WTC11 (cell line): ENCODE measurements around the gene EPN3. TPM values are rescaled to one million over a fixed set of nuclear protein-coding genes. Genes with fewer than 3 reads are reported as not detected.

ENCODE experiments used
- ATAC-seq: fragments of 200-7000 bp; cut with Tn5 transposase; 2 replicates; pipeline ENCODE4 v1.10.0; 2021; ENCODE audit warnings: mild to moderate bottlenecking, moderate library complexity
- CTCF ChIA-PET: fragments of 300-600 bp; sonication (Branson Sonifier 250); formaldehyde crosslinking; loops from one replicate; lab custom pipeline; 2021; ENCODE audit warnings: antibody characterized with exemption; lab: Charles Lee
- POLR2A ChIA-PET: fragments of 350-600 bp; sonication (Branson Sonifier 250); formaldehyde crosslinking; loops from one replicate; lab custom pipeline; 2021; ENCODE audit warnings: antibody characterized with exemption; lab: Charles Lee
- DNase-seq: peaks from one replicate; pipeline ENCODE4 v3.0.0; 2021; ENCODE audit warnings: low spot score
- H3K27ac Mint-ChIP-seq: 2 replicates; pipeline ENCODE4 v1.8.0; 2021; ENCODE audit warnings: mixed read lengths
- H3K27me3 Mint-ChIP-seq: 2 replicates; pipeline ENCODE4 v1.8.0; 2021; ENCODE audit warnings: low read depth, mild to moderate bottlenecking, moderate library complexity, mixed read lengths
- H3K36me3 Mint-ChIP-seq: 2 replicates; pipeline ENCODE4 v1.8.0; 2021; ENCODE audit warnings: mixed read lengths
- H3K4me1 Mint-ChIP-seq: 2 replicates; pipeline ENCODE4 v1.8.0; 2022; ENCODE audit warnings: mixed read lengths
- H3K4me3 Mint-ChIP-seq: 2 replicates; pipeline ENCODE4 v1.8.0; 2021; ENCODE audit warnings: mild to moderate bottlenecking, moderate library complexity, mixed read lengths
- H3K9me3 Mint-ChIP-seq: 2 replicates; pipeline ENCODE4 v1.8.0; 2021; ENCODE audit warnings: mixed read lengths
- ARID4B ChIP-seq: sonication (generic); formaldehyde crosslinking; IDR thresholded peaks from 2 replicates; pipeline ENCODE4 v1.8.0; 2023; ENCODE audit warnings: missing genetic modification reagents, mild to moderate bottlenecking, borderline replicate concordance
- ATF1 ChIP-seq: sonication (generic); formaldehyde crosslinking; IDR thresholded peaks from 2 replicates; pipeline ENCODE4 v1.8.1; 2023; ENCODE audit warnings: mild to moderate bottlenecking, moderate library complexity, missing genetic modification reagents
- CREB1 ChIP-seq: sonication (generic); formaldehyde crosslinking; IDR thresholded peaks from 2 replicates; pipeline ENCODE4 v1.8.0; 2023; ENCODE audit warnings: mild to moderate bottlenecking, missing genetic modification reagents
- ERG ChIP-seq: fragments of 250-450 bp; sonication (Bioruptor Pico); IDR thresholded peaks from 2 replicates; pipeline ENCODE4 v1.8.0; 2021; ENCODE audit warnings: mild to moderate bottlenecking
- FOXJ3 ChIP-seq: sonication (generic); formaldehyde crosslinking; IDR thresholded peaks from 2 replicates; pipeline ENCODE4 v1.9.0; 2021; ENCODE audit warnings: missing genetic modification reagents, mild to moderate bottlenecking, borderline replicate concordance
- GABPB1 ChIP-seq: sonication (generic); formaldehyde crosslinking; IDR thresholded peaks from 2 replicates; pipeline ENCODE4 v1.8.1; 2023; ENCODE audit warnings: mild to moderate bottlenecking, missing genetic modification reagents
- KAT7 ChIP-seq: sonication (generic); formaldehyde crosslinking; IDR thresholded peaks from 2 replicates; pipeline ENCODE4 v1.8.1; 2023; ENCODE audit warnings: missing genetic modification reagents, mild to moderate bottlenecking, borderline replicate concordance
- NFATC4 ChIP-seq: fragments of 250-450 bp; sonication (Bioruptor Pico); IDR thresholded peaks from 2 replicates; pipeline ENCODE4 v1.9.0; 2021; ENCODE audit warnings: mild to moderate bottlenecking
- NFE2L1 ChIP-seq: sonication (generic); formaldehyde crosslinking; IDR thresholded peaks from 2 replicates; pipeline ENCODE4 v1.8.1; 2023; ENCODE audit warnings: missing genetic modification reagents
- USF1 ChIP-seq: sonication (generic); formaldehyde crosslinking; IDR thresholded peaks from 2 replicates; pipeline ENCODE4 v1.8.0; 2022; ENCODE audit warnings: mild to moderate bottlenecking, missing genetic modification reagents
- ZMAT4 ChIP-seq: fragments of 250-450 bp; sonication (Bioruptor Pico); IDR thresholded peaks from 2 replicates; pipeline ENCODE4 v1.9.0; 2021; ENCODE audit warnings: mild to moderate bottlenecking
- ZNF138 ChIP-seq: sonication (generic); formaldehyde crosslinking; conservative IDR thresholded peaks from 2 replicates; pipeline ENCODE4 v1.8.1; 2022; ENCODE audit warnings: mild to moderate bottlenecking, moderate library complexity, missing genetic modification reagents
- ZNF219 ChIP-seq: sonication (generic); formaldehyde crosslinking; IDR thresholded peaks from 2 replicates; pipeline ENCODE4 v1.8.0; 2023; ENCODE audit warnings: missing genetic modification reagents, mild to moderate bottlenecking, borderline replicate concordance
- ZNF416 ChIP-seq: fragments of 250-450 bp; sonication (Bioruptor Pico); IDR thresholded peaks from 2 replicates; pipeline ENCODE4 v1.9.0; 2021; ENCODE audit warnings: mild to moderate bottlenecking, inconsistent platforms
- ZNF532 ChIP-seq: fragments of 250-450 bp; sonication (Bioruptor Pico); IDR thresholded peaks from 2 replicates; pipeline ENCODE4 v1.9.0; 2021; ENCODE audit warnings: mild to moderate bottlenecking, borderline replicate concordance
- total RNA-seq: library from RNA; stranded (reverse); gene quantifications from 3 replicates; pipeline ENCODE4 v1.2.3, GENCODE V29; 2021
- TF ChIP-seq, protein P1 (sequence below): sonication (generic); formaldehyde crosslinking; IDR thresholded peaks from 2 replicates; pipeline ENCODE4 v1.8.1; 2022; ENCODE audit warnings: mild to moderate bottlenecking, moderate library complexity, missing genetic modification reagents
- TF ChIP-seq, protein P2 (sequence below): sonication (generic); formaldehyde crosslinking; IDR thresholded peaks from 2 replicates; pipeline ENCODE4 v1.8.0; 2022; ENCODE audit warnings: mild to moderate bottlenecking, missing genetic modification reagents

Gene EPN3
- total RNA-seq, 1 experiment from 2014 or later, result 8.8 TPM

DNA sequence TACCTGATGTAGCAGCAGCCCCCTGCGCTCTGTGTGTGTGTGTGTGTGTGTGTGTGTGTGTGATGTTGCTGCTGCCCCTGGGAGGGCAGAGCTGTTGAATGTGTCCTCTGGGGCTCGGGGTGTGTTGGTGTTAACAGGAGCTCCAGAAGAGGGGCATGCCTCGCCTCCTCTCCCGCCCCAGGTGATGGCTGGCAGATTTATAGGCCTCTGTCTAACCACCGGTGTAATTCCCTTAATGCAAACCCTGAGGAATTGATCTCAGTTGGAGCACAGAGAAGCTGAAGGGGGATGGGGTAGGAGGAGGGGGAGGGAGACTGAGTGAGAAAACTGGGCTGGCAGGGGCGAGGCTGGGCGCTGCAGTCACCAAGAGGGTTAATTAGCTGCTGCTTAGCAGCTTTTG lies 38.0 kb downstream of the EPN3 start:
- Mint-ChIP-seq H3K4me3 (no peak overlapping the region), H3K36me3 (no peaks in the 10 kb centered on the region), H3K4me1 (peaks cover 26% of the 10 kb centered on the region), H3K27me3 (peaks cover 22% of the 10 kb centered on the region), H3K9me3 (no peaks in the 10 kb centered on the region), H3K27ac (no peak overlapping the region)
- POLR2A ChIA-PET, result interaction anchor here (1.4 kb wide), 1 partner anchor 10 kb away, joined by 4 read pairs; the partner anchor contains the start of gene CACNA1G
- CTCF ChIA-PET, result interaction anchor here (1.0 to 2.5 kb wide), 5 partner anchors 9 to 89 kb away, joined by 3 to 15 read pairs (median 4); no protein-coding TSS in a partner anchor
- ATAC-seq (no peak), DNase-seq (no peak)
- no peak for TF ChIP-seq ARID4B (CRISPR knock-in tag)
- TF ChIP-seq GABPB1 (CRISPR knock-in tag), result no peak
- TF ChIP-seq ATF1 (CRISPR knock-in tag), result no peak
- no peak for TF ChIP-seq CREB1 (CRISPR knock-in tag)
- no peak for TF ChIP-seq NFE2L1 (CRISPR knock-in tag)
- TF ChIP-seq USF1 (CRISPR knock-in tag), result no peak
- TF ChIP-seq NFATC4 (CRISPR knock-in tag), result no peak
- TF ChIP-seq ZNF416 (CRISPR knock-in tag), result no peak
- TF ChIP-seq ZNF138 (CRISPR knock-in tag), result no peak
- TF ChIP-seq ZMAT4 (CRISPR knock-in tag), result no peak
- TF ChIP-seq FOXJ3 (CRISPR knock-in tag), result no peak

DNA sequence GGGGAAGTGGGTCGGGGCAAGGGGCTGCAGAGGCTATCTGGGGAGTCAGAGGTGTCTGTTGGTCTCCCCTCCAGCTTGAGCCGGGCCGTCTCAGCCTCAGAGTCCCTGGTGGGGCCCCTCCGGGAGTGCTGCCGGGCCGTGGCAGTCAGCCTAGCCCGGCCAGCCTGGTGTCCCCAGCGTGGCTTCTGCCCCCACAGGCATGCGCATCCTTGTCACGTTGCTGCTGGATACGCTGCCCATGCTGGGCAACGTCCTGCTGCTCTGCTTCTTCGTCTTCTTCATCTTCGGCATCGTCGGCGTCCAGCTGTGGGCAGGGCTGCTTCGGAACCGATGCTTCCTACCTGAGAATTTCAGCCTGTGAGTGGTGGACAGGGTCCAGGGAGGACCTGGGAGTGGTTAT lies 39.1 kb downstream of the EPN3 start:
- Mint-ChIP-seq H3K36me3 (no peaks in the 10 kb centered on the region), H3K27ac (no peak overlapping the region), H3K9me3 (no peaks in the 10 kb centered on the region), H3K27me3 (peaks cover 11% of the 10 kb centered on the region), H3K4me1 (peaks cover 22% of the 10 kb centered on the region), H3K4me3 (no peak overlapping the region)
- TF ChIP-seq, protein P1, sequence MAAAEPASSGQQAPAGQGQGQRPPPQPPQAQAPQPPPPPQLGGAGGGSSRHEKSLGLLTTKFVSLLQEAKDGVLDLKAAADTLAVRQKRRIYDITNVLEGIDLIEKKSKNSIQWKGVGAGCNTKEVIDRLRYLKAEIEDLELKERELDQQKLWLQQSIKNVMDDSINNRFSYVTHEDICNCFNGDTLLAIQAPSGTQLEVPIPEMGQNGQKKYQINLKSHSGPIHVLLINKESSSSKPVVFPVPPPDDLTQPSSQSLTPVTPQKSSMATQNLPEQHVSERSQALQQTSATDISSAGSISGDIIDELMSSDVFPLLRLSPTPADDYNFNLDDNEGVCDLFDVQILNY (CRISPR knock-in tag), result no peak
- TF ChIP-seq ERG (CRISPR knock-in tag), result no peak
- TF ChIP-seq ZNF219 (CRISPR knock-in tag), result no peak
- no peak for TF ChIP-seq ZNF532 (CRISPR knock-in tag)
- TF ChIP-seq KAT7 (CRISPR knock-in tag), result no peak
- TF ChIP-seq, protein P2, sequence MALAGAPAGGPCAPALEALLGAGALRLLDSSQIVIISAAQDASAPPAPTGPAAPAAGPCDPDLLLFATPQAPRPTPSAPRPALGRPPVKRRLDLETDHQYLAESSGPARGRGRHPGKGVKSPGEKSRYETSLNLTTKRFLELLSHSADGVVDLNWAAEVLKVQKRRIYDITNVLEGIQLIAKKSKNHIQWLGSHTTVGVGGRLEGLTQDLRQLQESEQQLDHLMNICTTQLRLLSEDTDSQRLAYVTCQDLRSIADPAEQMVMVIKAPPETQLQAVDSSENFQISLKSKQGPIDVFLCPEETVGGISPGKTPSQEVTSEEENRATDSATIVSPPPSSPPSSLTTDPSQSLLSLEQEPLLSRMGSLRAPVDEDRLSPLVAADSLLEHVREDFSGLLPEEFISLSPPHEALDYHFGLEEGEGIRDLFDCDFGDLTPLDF (CRISPR knock-in tag), result no peak
- TF ChIP-seq ZNF416 (CRISPR knock-in tag), result no peak
- TF ChIP-seq ZMAT4 (CRISPR knock-in tag), result no peak
- CTCF ChIA-PET, result interaction anchor here (0.9 to 2.5 kb wide), 3 partner anchors 21 to 54 kb away, joined by 3 to 15 read pairs (median 8); no protein-coding TSS in a partner anchor
- no peak for DNase-seq
- no peak for ATAC-seq
- POLR2A ChIA-PET, result no interaction called here
